Neural cell (in vitro differentiated cells): ENCODE data around the gene LARP1. TPM values are rescaled to one million over a fixed set of nuclear protein-coding genes. Genes with fewer than 3 reads are reported as not detected.

Experiments used
- H2AFZ ChIP-seq: fragments of 200-600, 300-800 bp; sonication (generic), shearing (Covaris generic); 2 replicates; pipeline ENCODE4 v1.6.0; 2014; ENCODE audit warnings: low read depth, mild to moderate bottlenecking, antibody characterized with exemption, low read length, moderate library complexity
- H3F3A ChIP-seq: fragments of 200-600 bp; shearing (Covaris generic); 2 replicates; pipeline ENCODE4 v1.6.1; 2016; ENCODE audit warnings: mild to moderate bottlenecking, moderate library complexity, mixed read lengths, antibody characterized with exemption, low read length; ENCODE audit not compliant: insufficient read depth, poor library complexity, severe bottlenecking
- H3K27ac ChIP-seq: fragments of 200-600, 300-800 bp; sonication (generic), shearing (Covaris generic); 2 replicates; pipeline ENCODE4 v1.5.1; 2014; ENCODE audit warnings: mild to moderate bottlenecking, low read length, moderate library complexity
- H3K27me3 ChIP-seq: fragments of 300-800, 200-600 bp; sonication (generic), shearing (Covaris generic); 2 replicates; pipeline ENCODE4 v1.6.0; 2014; ENCODE audit warnings: mild to moderate bottlenecking, low read depth, low read length, moderate library complexity; ENCODE audit not compliant: insufficient read depth
- H3K36me3 ChIP-seq: fragments of 300-800, 200-600 bp; sonication (generic), shearing (Covaris generic); 2 replicates; pipeline ENCODE4 v1.5.1; 2014; ENCODE audit warnings: mild to moderate bottlenecking, antibody characterized with exemption, low read length, moderate library complexity; ENCODE audit not compliant: insufficient read depth
- H3K4me2 ChIP-seq: fragments of 300-800, 200-600 bp; sonication (generic), shearing (Covaris generic); 2 replicates; pipeline ENCODE4 v1.6.0; 2014; ENCODE audit warnings: mild to moderate bottlenecking, low read length
- H3K4me3 ChIP-seq: fragments of 300-800, 200-600 bp; sonication (generic), shearing (Covaris generic); 2 replicates; pipeline ENCODE4 v1.5.1; 2014; ENCODE audit warnings: mild to moderate bottlenecking, low read length, moderate library complexity
- H3K79me2 ChIP-seq: fragments of 200-600 bp; shearing (Covaris generic); replicated peaks from 2 replicates; pipeline ENCODE4 v1.6.0; 2014; ENCODE audit warnings: mild to moderate bottlenecking, low read length, moderate library complexity; ENCODE audit not compliant: insufficient read depth
- H3K9ac ChIP-seq: fragments of 300-800, 200-600 bp; sonication (generic), shearing (Covaris generic); 2 replicates; pipeline ENCODE4 v1.6.1; 2016; ENCODE audit warnings: mild to moderate bottlenecking, low read length, mixed read lengths
- H3K9me2 ChIP-seq: fragments of 200-600 bp; shearing (Covaris generic); 2 replicates; pipeline ENCODE4 v1.6.1; 2016; ENCODE audit warnings: mild to moderate bottlenecking, low read length, mixed read lengths; ENCODE audit not compliant: insufficient read depth
- H3K9me3 ChIP-seq: fragments of 200-600, 300-800 bp; sonication (generic), shearing (Covaris generic); 2 replicates; pipeline ENCODE4 v1.6.1; 2016; ENCODE audit warnings: mild to moderate bottlenecking, mixed run types, low read length, moderate library complexity, mixed read lengths
- H4K20me1 ChIP-seq: fragments of 200-600 bp; shearing (Covaris generic); 2 replicates; pipeline ENCODE4 v1.6.1; 2016; ENCODE audit warnings: mild to moderate bottlenecking, mixed run types; ENCODE audit not compliant: insufficient read depth
- EP300 ChIP-seq: fragments of 450-650 bp; conservative IDR thresholded peaks from 2 replicates; pipeline ENCODE4 v1.6.1; 2014; ENCODE audit warnings: antibody characterized with exemption, mild to moderate bottlenecking, moderate library complexity; ENCODE audit not compliant: poor library complexity, severe bottlenecking
- EZH2 ChIP-seq: fragments of 200-600, 300-800 bp; shearing (Covaris generic), sonication (generic); IDR thresholded peaks from 2 replicates; pipeline ENCODE4 v1.6.1; 2014; ENCODE audit warnings: antibody characterized with exemption, low read length, borderline replicate concordance, mild to moderate bottlenecking; ENCODE audit not compliant: insufficient read depth, poor library complexity, severe bottlenecking
- MXI1 ChIP-seq: fragments of 450-650 bp; conservative IDR thresholded peaks from 2 replicates; pipeline ENCODE4 v1.6.1; 2014; ENCODE audit warnings: antibody characterized with exemption, mild to moderate bottlenecking; ENCODE audit not compliant: poor library complexity, severe bottlenecking
- POLR2AphosphoS5 ChIP-seq: IDR thresholded peaks from 2 replicates; pipeline ENCODE4 v1.6.1; 2012
- RAD21 ChIP-seq: fragments of 450-650 bp; conservative IDR thresholded peaks from 2 replicates; pipeline ENCODE4 v1.6.1; 2014; ENCODE audit warnings: antibody characterized with exemption, mild to moderate bottlenecking, moderate library complexity
- SMC3 ChIP-seq: fragments of 450-650 bp; conservative IDR thresholded peaks from 2 replicates; pipeline ENCODE4 v1.6.1; 2014; ENCODE audit warnings: antibody characterized with exemption, mild to moderate bottlenecking, moderate library complexity; ENCODE audit not compliant: poor library complexity
- TAF1 ChIP-seq: IDR thresholded peaks from 2 replicates; pipeline ENCODE4 v1.6.1; 2012; ENCODE audit warnings: low read depth
- polyA plus RNA-seq: library from polyadenylated mRNA; depleted of rRNA; stranded (reverse); fragments of >200 nt; gene quantifications from 2 replicates; pipeline ENCODE4 v1.2.3, GENCODE V29; 2014
- TF ChIP-seq, protein P1 (sequence below): fragments of 450-650 bp; IDR thresholded peaks from 2 replicates; pipeline ENCODE4 v1.5.1; 2014; ENCODE audit warnings: antibody characterized with exemption, mild to moderate bottlenecking, moderate library complexity; ENCODE audit not compliant: poor library complexity, severe bottlenecking
- TF ChIP-seq, protein P2 (sequence below): IDR thresholded peaks from 2 replicates; pipeline ENCODE4 v1.6.1; 2012; ENCODE audit warnings: borderline replicate concordance

Gene LARP1
- polyA plus RNA-seq, 1 donor from 2014 or later = 36.1 TPM

DNA sequence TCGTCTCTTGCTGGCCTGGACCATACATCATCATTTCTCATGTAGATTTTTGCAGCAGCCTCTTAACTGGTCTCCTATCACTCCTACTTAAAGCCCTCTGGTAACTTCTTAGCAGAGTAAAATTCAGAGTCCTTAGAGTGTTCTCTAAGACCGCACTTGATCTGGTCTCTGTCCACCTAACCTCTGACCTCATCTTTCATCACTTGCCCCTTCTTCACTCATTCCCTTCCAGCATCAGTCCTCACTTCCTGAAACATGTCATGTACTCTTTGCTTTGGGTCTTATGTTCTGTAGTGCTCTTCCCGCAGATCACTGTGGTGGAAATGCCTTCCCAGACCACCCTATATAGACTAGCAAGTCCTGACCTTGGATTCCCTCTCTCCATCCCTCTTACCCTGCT is 9.8 kb downstream of the LARP1 start:
- Histone ChIP-seq H4K20me1 (peaks cover 16% of the 10 kb centered on the region), H3K36me3 (no peaks in the 10 kb centered on the region), H3K27ac (no peak overlapping the region), H3K9me2 (no peaks in the 10 kb centered on the region), H3K27me3 (no peaks in the 10 kb centered on the region), H3K4me2 (no peak overlapping the region), H3K9ac (no peak overlapping the region), H3K79me2 (peaks cover 88% of the 10 kb centered on the region), H3K9me3 (no peaks in the 10 kb centered on the region), H3F3A (no peaks in the 10 kb centered on the region), H3K4me3 (no peak overlapping the region), H2AFZ (no peak overlapping the region)
- TF ChIP-seq, protein P1, sequence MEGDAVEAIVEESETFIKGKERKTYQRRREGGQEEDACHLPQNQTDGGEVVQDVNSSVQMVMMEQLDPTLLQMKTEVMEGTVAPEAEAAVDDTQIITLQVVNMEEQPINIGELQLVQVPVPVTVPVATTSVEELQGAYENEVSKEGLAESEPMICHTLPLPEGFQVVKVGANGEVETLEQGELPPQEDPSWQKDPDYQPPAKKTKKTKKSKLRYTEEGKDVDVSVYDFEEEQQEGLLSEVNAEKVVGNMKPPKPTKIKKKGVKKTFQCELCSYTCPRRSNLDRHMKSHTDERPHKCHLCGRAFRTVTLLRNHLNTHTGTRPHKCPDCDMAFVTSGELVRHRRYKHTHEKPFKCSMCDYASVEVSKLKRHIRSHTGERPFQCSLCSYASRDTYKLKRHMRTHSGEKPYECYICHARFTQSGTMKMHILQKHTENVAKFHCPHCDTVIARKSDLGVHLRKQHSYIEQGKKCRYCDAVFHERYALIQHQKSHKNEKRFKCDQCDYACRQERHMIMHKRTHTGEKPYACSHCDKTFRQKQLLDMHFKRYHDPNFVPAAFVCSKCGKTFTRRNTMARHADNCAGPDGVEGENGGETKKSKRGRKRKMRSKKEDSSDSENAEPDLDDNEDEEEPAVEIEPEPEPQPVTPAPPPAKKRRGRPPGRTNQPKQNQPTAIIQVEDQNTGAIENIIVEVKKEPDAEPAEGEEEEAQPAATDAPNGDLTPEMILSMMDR = no peak
- TF ChIP-seq RAD21 (no peak), EP300 (no peak)

DNA sequence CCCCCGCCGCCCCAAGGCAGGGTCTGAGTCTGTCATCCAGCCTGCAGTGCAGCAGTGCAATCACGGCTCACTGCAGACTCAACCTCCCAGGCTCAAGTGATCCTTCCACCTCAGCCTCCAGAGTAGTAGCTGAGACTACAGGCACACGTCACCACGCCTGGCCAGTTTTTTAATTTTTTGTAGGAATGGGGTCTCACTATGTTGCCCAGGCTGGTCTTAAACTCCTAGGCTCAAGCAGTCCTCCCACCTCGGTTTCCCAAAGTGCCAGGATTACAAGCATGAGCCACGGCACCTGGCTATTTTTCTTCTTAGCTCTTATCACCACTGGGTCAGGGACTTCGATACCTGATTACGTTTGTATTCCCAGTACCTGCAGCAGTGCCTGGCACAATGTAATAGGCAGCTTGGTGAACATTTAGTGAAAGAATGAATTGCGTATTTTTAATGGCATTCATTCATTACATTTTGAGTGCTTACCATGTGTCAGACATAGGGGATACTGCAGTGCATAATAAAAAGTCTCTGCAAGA is 10.3 kb downstream of the LARP1 start:
- Histone ChIP-seq H2AFZ (no peak overlapping the region), H3K4me3 (no peak overlapping the region), H3K27ac (no peak overlapping the region), H3F3A (no peaks in the 10 kb centered on the region), H3K36me3 (no peaks in the 10 kb centered on the region), H3K27me3 (no peaks in the 10 kb centered on the region), H3K9me3 (no peaks in the 10 kb centered on the region), H3K4me2 (no peak overlapping the region), H4K20me1 (peaks cover 16% of the 10 kb centered on the region), H3K9ac (no peak overlapping the region), H3K9me2 (no peaks in the 10 kb centered on the region), H3K79me2 (peaks cover 87% of the 10 kb centered on the region)
- no peak for TF ChIP-seq EZH2

DNA sequence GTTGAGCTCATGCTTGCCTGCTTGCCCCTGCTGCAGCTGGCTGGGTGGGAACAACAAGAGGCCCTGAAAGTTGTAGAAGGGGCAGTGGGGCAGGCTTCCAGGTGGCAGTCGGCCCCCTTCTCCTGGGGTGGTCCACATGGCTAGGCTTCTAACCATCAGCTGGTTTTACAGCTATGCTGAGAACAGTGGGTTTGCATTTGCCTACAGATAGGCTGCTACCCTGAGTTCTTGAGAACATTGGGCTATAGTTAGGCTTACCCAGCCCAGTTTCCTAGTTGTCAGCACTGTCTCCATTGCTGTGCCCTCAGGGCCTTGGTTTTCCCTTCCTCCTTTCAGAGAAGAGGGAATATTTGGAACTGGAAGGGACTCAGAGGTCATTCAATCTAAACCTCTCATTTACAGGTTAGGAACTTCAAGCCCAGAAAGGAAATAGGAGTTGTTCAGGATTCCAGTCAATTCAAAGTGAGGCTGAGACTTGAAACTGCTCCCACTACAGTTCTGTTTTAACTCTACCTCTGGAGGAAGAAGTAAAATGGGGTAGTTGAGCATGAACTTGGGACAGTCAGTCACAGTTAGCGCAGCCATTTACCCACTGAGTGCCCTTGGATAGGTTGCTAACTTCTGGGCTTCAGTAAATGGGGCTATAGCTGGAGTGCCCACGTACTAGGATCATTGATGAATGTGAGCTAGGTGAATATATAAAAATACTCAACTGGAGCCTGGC is 11.5 kb downstream of the LARP1 start:
- H3K27ac ChIP-seq = no peak overlapping the region
- H3K4me2 ChIP-seq = no peak overlapping the region
- H3K9me3 ChIP-seq = no peaks in the 10 kb centered on the region
- H3F3A ChIP-seq = no peaks in the 10 kb centered on the region
- peaks cover 85% of the 10 kb centered on the region for H3K79me2 ChIP-seq
- H3K9me2 ChIP-seq = no peaks in the 10 kb centered on the region
- TF ChIP-seq, protein P2, sequence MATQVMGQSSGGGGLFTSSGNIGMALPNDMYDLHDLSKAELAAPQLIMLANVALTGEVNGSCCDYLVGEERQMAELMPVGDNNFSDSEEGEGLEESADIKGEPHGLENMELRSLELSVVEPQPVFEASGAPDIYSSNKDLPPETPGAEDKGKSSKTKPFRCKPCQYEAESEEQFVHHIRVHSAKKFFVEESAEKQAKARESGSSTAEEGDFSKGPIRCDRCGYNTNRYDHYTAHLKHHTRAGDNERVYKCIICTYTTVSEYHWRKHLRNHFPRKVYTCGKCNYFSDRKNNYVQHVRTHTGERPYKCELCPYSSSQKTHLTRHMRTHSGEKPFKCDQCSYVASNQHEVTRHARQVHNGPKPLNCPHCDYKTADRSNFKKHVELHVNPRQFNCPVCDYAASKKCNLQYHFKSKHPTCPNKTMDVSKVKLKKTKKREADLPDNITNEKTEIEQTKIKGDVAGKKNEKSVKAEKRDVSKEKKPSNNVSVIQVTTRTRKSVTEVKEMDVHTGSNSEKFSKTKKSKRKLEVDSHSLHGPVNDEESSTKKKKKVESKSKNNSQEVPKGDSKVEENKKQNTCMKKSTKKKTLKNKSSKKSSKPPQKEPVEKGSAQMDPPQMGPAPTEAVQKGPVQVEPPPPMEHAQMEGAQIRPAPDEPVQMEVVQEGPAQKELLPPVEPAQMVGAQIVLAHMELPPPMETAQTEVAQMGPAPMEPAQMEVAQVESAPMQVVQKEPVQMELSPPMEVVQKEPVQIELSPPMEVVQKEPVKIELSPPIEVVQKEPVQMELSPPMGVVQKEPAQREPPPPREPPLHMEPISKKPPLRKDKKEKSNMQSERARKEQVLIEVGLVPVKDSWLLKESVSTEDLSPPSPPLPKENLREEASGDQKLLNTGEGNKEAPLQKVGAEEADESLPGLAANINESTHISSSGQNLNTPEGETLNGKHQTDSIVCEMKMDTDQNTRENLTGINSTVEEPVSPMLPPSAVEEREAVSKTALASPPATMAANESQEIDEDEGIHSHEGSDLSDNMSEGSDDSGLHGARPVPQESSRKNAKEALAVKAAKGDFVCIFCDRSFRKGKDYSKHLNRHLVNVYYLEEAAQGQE = no peak
- TF ChIP-seq POLR2AphosphoS5 (no peak), MXI1 (no peak), EZH2 (no peak), EP300 (no peak), TAF1 (no peak), SMC3 (no peak), RAD21 (no peak)
- TF ChIP-seq, protein P1 = no peak
- no peaks in the 10 kb centered on the region for H3K36me3 ChIP-seq
- H4K20me1 ChIP-seq = peaks cover 20% of the 10 kb centered on the region
- H3K9ac ChIP-seq = no peak overlapping the region
- H3K27me3 ChIP-seq = no peaks in the 10 kb centered on the region
- H3K4me3 ChIP-seq = no peak overlapping the region
- no peak overlapping the region for H2AFZ ChIP-seq
